ENCODE data around the gene ST8SIA5.

GRCh38 chr18:46619559-46619958, 137.3 kb downstream of the ST8SIA5 start:
- no peak for TF ChIP-seq RFX5 (IDR thresholded peaks at IDR 0.05; ENCODE audit: low read depth, low read length)
- TF ChIP-seq CTCF (conservative IDR thresholded peaks at IDR 0.05; ENCODE audit: low read depth, low read length): no peak
- TF ChIP-seq POLR2A (IDR thresholded peaks at IDR 0.05; ENCODE audit: low read depth, low read length): no peak
- TF ChIP-seq USF2 (IDR thresholded peaks at IDR 0.05; ENCODE audit: low read depth, low read length): no peak
- TF ChIP-seq MAFK (IDR thresholded peaks at IDR 0.05; ENCODE audit: low read depth, low read length): no peak
- TF ChIP-seq MXI1 (IDR thresholded peaks at IDR 0.05; ENCODE audit: borderline replicate concordance, low read depth, low read length): no peak
- TF ChIP-seq CEBPB (IDR thresholded peaks at IDR 0.05; ENCODE audit: low read depth, low read length): no peak
- no peak for TF ChIP-seq NFE2L2 (IDR thresholded peaks at IDR 0.05; ENCODE audit: low read depth, low read length)
- no peak for TF ChIP-seq RCOR1 (IDR thresholded peaks at IDR 0.05; ENCODE audit: insufficient replicate concordance, low read length)
- TF ChIP-seq ELK1 (IDR thresholded peaks at IDR 0.05; ENCODE audit: borderline replicate concordance, low read depth, low read length): no peak
- no peak for TF ChIP-seq RAD21 (IDR thresholded peaks at IDR 0.05; ENCODE audit: low read length)
- no peak for TF ChIP-seq SMC3 (IDR thresholded peaks at IDR 0.05; ENCODE audit: low read depth, low read length)
